Esophagus squamous epithelium (tissue), 4 donors: ENCODE results near the gene ABCB11.
"Not testable (repeated sequence)": the region's sequence is repeated elsewhere in the genome, so short reads cannot be mapped to it uniquely, and the experiment has no call there.

ENCODE experiments used
- POLR2A ChIP-seq, 4 donors: fragments of 450-650 bp; IDR thresholded peaks; one replicate each; pipeline ENCODE4 v1.6.1; 2017; ENCODE audit warnings: antibody characterized with exemption in 4 of 4, mild to moderate bottlenecking in 4 of 4, moderate library complexity in 3 of 4
- TF ChIP-seq, protein P1 (sequence below), 6 experiments: fragments of 450-650 bp in 4 of 6; fragments of 200-600 bp in 2 of 6; sonication (generic) in 2 of 6; IDR thresholded peaks; one replicate each; pipeline ENCODE4 v1.5.1; 2016 to 2019; ENCODE audit warnings: antibody characterized with exemption in 6 of 6, mild to moderate bottlenecking in 4 of 6, moderate library complexity in 4 of 6

DNA sequence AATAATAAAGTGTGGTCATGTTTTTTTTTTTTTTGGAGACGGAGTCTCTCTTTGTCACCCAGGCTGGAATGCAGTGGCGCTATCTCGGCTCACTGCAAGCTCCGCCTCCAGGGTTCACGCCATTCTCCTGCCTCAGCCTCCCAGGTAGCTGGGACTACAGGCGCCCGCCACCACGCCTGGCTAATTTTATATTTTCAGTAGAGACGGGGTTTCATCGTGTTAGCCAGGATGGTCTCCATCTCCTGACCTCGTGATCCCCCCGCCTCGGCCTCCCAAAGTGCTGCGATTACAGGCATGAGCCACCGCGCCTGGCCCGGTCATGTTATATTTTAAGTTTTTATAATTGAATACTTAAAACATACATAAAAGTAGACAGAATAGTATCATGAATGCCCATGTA, 33.1 kb upstream of the ABCB11 start:
- TF ChIP-seq, protein P1, sequence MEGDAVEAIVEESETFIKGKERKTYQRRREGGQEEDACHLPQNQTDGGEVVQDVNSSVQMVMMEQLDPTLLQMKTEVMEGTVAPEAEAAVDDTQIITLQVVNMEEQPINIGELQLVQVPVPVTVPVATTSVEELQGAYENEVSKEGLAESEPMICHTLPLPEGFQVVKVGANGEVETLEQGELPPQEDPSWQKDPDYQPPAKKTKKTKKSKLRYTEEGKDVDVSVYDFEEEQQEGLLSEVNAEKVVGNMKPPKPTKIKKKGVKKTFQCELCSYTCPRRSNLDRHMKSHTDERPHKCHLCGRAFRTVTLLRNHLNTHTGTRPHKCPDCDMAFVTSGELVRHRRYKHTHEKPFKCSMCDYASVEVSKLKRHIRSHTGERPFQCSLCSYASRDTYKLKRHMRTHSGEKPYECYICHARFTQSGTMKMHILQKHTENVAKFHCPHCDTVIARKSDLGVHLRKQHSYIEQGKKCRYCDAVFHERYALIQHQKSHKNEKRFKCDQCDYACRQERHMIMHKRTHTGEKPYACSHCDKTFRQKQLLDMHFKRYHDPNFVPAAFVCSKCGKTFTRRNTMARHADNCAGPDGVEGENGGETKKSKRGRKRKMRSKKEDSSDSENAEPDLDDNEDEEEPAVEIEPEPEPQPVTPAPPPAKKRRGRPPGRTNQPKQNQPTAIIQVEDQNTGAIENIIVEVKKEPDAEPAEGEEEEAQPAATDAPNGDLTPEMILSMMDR (IDR thresholded peaks at IDR 0.05): not testable (repeated sequence)
- not testable (repeated sequence) for TF ChIP-seq POLR2A (IDR thresholded peaks at IDR 0.05)
